ENCODE results near the gene SDK2. TPM values are rescaled to one million over a fixed set of nuclear protein-coding genes. Genes with fewer than 3 reads are reported as not detected.

Gene SDK2
- polyA plus RNA-seq, 1 experiment, result 0.04 TPM

GRCh38 chr17:73581379-73581778, 62.9 kb downstream of the SDK2 start:
- Histone ChIP-seq H3K4me3 (ENCODE audit: low read depth, low read length) (no peak overlapping the region), H3K27me3 (ENCODE audit: control insufficient read depth, insufficient read depth, low read length) (no peaks in the 10 kb centered on the region), H3K36me3 (ENCODE audit: control insufficient read depth, insufficient read depth, low read length) (no peaks in the 10 kb centered on the region)
- no peak for TF ChIP-seq CTCF (IDR thresholded peaks at IDR 0.05; ENCODE audit: insufficient read depth, low read depth, low read length)
- no peak for DNase-seq (ENCODE audit: low read depth)
- ChIA-PET POLR2A (no interaction called here), CTCF (no interaction called here)

DNA sequence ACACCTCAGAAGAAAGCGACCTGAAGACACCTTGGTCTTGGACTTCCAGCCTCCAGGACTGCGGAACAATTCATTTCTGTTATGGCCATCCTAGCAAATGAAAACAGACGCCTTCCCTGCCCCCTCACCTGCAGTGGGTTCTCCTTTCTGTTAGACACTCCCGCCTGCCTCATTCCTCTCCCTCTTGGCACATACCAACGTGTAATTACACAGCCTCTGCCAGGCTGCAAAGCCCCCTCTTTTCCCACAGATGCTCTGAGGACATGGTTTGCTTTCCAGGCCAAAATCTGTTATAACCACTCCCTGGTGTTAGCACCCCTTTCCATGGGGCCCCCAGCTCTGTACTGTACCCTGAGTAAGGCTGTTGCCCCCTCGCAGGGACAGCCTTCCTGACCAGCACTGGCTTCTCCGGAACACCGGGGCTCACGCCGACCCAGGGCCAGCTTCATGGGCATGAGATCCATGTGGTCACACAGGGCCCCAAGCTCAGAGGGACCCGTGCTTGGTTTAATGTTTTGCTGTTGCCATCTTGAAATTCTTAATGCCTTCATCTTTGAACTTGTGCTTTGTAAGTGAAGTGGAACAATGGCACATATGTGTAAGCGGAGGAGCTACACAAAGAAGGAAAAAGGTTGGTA, 64.1 kb downstream of the SDK2 start:
- TF ChIP-seq CTCF (IDR thresholded peaks at IDR 0.05; ENCODE audit: insufficient read depth, low read depth, low read length), result no peak
- Histone ChIP-seq H3K27me3 (ENCODE audit: control insufficient read depth, insufficient read depth, low read length) (no peaks in the 10 kb centered on the region), H3K4me3 (ENCODE audit: low read depth, low read length) (no peak overlapping the region), H3K36me3 (ENCODE audit: control insufficient read depth, insufficient read depth, low read length) (no peaks in the 10 kb centered on the region)
- DNase-seq (ENCODE audit: low read depth), result no peak
- CTCF ChIA-PET, result no interaction called here
- POLR2A ChIA-PET, result no interaction called here

DNA sequence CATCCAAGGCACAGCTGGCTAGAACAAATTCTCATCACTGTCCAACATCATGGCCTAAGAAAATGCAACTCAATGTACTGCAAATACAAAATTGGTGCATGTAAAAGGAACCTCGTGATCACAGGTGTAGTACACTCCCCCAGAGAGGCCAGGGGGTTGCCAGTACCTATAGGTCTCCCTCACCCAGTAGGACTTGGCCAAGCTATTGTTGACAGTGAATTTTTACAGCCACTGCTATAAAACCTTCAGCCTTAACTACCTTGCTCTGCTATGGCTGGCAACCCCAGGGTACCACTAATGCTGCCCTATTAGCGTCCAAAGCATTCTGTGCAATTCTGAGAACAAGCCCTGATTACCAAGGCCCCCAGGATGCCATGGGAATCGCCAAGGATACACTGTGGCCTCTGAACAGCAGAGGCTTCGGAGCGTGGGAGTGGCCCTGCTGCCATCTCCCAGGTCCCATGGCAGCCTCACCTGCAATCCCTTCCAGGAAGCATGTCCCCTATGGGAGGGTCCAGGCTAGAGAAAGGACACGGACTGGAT, 67.6 kb downstream of the SDK2 start:
- Histone ChIP-seq H3K4me3 (ENCODE audit: low read depth, low read length) (no peak overlapping the region), H3K36me3 (ENCODE audit: control insufficient read depth, insufficient read depth, low read length) (no peaks in the 10 kb centered on the region), H3K27me3 (ENCODE audit: control insufficient read depth, insufficient read depth, low read length) (no peaks in the 10 kb centered on the region)
- no peak for DNase-seq (ENCODE audit: low read depth)
- no peak for TF ChIP-seq CTCF (IDR thresholded peaks at IDR 0.05; ENCODE audit: insufficient read depth, low read depth, low read length)
- POLR2A ChIA-PET, result no interaction called here
- CTCF ChIA-PET, result no interaction called here

GRCh38 chr17:73575470-73576221, 68.6 kb downstream of the SDK2 start:
- POLR2A ChIA-PET, result no interaction called here

More at GRCh38 chr17:73575470-73576221, 68.6 kb downstream of the SDK2 start:
- Histone ChIP-seq H3K36me3 (ENCODE audit: control insufficient read depth, insufficient read depth, low read length) (no peaks in the 10 kb centered on the region), H3K27me3 (ENCODE audit: control insufficient read depth, insufficient read depth, low read length) (no peaks in the 10 kb centered on the region), H3K4me3 (ENCODE audit: low read depth, low read length) (no peak overlapping the region)
- no peak for DNase-seq (ENCODE audit: low read depth)
- no peak for TF ChIP-seq CTCF (IDR thresholded peaks at IDR 0.05; ENCODE audit: insufficient read depth, low read depth, low read length)
- CTCF ChIA-PET, result no interaction called here
